ENCODE results near the gene FOXC1. TPM values are rescaled to one million over a fixed set of nuclear protein-coding genes. Genes with fewer than 3 reads are reported as not detected.

Gene FOXC1
- total and polyA plus RNA-seq, 2 of the 13 experiments (the other 11 are each of a cell fraction or from before 2014, with no cell fraction given), result 0.44 to 0.55 TPM

DNA sequence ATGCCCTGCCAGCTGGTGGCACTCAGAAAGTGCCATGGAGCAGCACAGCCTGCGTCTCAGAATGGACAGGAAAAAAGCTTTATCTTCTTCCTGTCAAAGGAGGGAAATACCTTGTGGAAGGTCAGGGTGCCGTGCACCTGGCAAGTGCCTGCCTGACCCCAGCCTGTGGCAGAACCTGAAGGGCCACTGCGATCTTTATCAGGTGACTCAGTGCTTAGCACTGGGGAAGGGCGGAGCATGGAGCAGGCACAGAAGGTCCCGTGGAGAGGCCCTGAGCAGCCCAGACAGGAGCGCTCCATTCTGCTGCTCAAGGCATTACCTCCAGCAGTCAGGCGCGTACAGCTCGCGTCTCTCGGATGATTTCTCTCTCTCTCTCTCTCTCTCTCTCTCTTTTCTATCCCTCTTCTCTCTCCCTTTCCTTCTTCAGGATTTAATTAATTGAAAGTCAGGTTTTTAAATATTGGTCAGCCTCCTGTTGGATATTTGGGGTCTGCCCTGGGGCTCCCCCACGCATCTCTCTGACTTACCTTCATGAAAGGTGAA, 31.7 kb downstream of the FOXC1 start:
- no peaks in the 10 kb centered on the region for H3K9me3 ChIP-seq (ENCODE audit: low read length)
- no peaks in the 10 kb centered on the region for H3K4me1 ChIP-seq (ENCODE audit: insufficient read depth, low read length)
- no peak for TF ChIP-seq ZFYVE20 (CRISPR knock-in tag; IDR thresholded peaks at IDR 0.05; ENCODE audit: borderline replicate concordance, low read depth)
- TF ChIP-seq ZNF850 (CRISPR knock-in tag; conservative IDR thresholded peaks at IDR 0.05), result no peak
- no peak for TF ChIP-seq ELF3 (CRISPR knock-in tag; IDR thresholded peaks at IDR 0.05)
- TF ChIP-seq, protein P1, sequence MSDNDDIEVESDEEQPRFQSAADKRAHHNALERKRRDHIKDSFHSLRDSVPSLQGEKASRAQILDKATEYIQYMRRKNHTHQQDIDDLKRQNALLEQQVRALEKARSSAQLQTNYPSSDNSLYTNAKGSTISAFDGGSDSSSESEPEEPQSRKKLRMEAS (IDR thresholded peaks at IDR 0.05), result no peak
- TF ChIP-seq MAFK (conservative IDR thresholded peaks at IDR 0.05 in 1 of 2, IDR thresholded peaks at IDR 0.05 in 1 of 2; ENCODE audit: low read length in 2 of 2), result no peak
- TF ChIP-seq, protein P2, sequence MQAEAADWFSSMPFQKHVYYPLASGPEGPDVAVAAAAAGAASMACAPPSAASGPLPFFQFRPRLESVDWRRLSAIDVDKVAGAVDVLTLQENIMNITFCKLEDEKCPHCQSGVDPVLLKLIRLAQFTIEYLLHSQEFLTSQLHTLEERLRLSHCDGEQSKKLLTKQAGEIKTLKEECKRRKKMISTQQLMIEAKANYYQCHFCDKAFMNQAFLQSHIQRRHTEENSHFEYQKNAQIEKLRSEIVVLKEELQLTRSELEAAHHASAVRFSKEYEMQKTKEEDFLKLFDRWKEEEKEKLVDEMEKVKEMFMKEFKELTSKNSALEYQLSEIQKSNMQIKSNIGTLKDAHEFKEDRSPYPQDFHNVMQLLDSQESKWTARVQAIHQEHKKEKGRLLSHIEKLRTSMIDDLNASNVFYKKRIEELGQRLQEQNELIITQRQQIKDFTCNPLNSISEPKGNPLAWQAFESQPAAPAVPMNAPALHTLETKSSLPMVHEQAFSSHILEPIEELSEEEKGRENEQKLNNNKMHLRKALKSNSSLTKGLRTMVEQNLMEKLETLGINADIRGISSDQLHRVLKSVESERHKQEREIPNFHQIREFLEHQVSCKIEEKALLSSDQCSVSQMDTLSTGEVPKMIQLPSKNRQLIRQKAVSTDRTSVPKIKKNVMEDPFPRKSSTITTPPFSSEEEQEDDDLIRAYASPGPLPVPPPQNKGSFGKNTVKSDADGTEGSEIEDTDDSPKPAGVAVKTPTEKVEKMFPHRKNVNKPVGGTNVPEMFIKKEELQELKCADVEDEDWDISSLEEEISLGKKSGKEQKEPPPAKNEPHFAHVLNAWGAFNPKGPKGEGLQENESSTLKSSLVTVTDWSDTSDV (CRISPR knock-in tag; IDR thresholded peaks at IDR 0.05), result no peak
- no peak for TF ChIP-seq ARID2 (CRISPR knock-in tag; IDR thresholded peaks at IDR 0.05; ENCODE audit: borderline replicate concordance)
- TF ChIP-seq, protein P3, sequence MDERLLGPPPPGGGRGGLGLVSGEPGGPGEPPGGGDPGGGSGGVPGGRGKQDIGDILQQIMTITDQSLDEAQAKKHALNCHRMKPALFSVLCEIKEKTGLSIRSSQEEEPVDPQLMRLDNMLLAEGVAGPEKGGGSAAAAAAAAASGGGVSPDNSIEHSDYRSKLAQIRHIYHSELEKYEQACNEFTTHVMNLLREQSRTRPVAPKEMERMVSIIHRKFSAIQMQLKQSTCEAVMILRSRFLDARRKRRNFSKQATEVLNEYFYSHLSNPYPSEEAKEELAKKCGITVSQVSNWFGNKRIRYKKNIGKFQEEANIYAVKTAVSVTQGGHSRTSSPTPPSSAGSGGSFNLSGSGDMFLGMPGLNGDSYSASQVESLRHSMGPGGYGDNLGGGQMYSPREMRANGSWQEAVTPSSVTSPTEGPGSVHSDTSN (CRISPR knock-in tag; IDR thresholded peaks at IDR 0.05), result no peak
- TF ChIP-seq HMG20A (CRISPR knock-in tag; IDR thresholded peaks at IDR 0.05; ENCODE audit: borderline replicate concordance), result no peak
- TF ChIP-seq DPF2 (CRISPR knock-in tag; IDR thresholded peaks at IDR 0.05; ENCODE audit: borderline replicate concordance, low read depth), result no peak
- no peak overlapping the region for H3K4me3 ChIP-seq (replicated peaks in 1 of 3; ENCODE audit: insufficient read depth in 1 of 3, low read depth in 2 of 3, low read length in 3 of 3)
- H3K9ac ChIP-seq (ENCODE audit: insufficient read depth, low read depth, low read length), result no peak overlapping the region
- in situ Hi-C loops (cut with HindIII; ENCODE audit: extremely low pct_ligation_motif_present, low pct_unique_long_range_greater_than_20kb) (no loop called here), intact Hi-C loops (cut with micrococcal nuclease; ENCODE audit: unreplicated experiment) (no loop called here)
- CTCF ChIA-PET (ENCODE audit: low intra/inter-chr PET ratio, low total read pairs), result no interaction called here
- DNase-seq (ENCODE audit: low spot score), result no peak
- H3K4me2 ChIP-seq (ENCODE audit: low read depth, low read length), result no peak overlapping the region
- no TSS peak for BruUV-seq (replicated peaks)
- H3K36me3 ChIP-seq (replicated peaks in 1 of 2; ENCODE audit: control insufficient read depth in 1 of 2, insufficient read depth in 2 of 2, low read length in 2 of 2), result peaks cover 2 to 36% of the 10 kb centered on the region in 2 experiments; a peak in 4 of 5 replicates
- POLR2A ChIA-PET, result no interaction called here
- no peak overlapping the region for H2AFZ ChIP-seq (ENCODE audit: low read length)
- no peak overlapping the region for H3K27ac ChIP-seq (ENCODE audit: extremely low read length, insufficient read depth, low read length)
- no peak for FAIRE-seq
- no peak for ATAC-seq
- no peaks in the 10 kb centered on the region; the same call in 1 of the 2 replicates for H4K20me1 ChIP-seq (ENCODE audit: insufficient read depth, low read length)
- no peaks in the 10 kb centered on the region for H3K79me2 ChIP-seq (ENCODE audit: insufficient read depth, low read length)
- WGBS (ENCODE audit: low lambda C conversion rate), result 97% methylated on average over 12 of the region's 12 CpGs
- no peaks in the 10 kb centered on the region for H3K27me3 ChIP-seq (ENCODE audit: control insufficient read depth in 1 of 2, insufficient read depth in 2 of 2, low read length in 2 of 2)

Data from HepG2 (cell line).